GM21723 (cell line): ENCODE data around the gene FGF14.
A peak's percentile ranks its signal among the peaks of the same experiment; 100 is the strongest.

Experiments
- ATAC-seq: cut with Tn5 transposase; IDR thresholded peaks from one replicate; pipeline ENCODE4 v1.9.1; 2021; ENCODE audit warnings: mild to moderate bottlenecking, moderate library complexity; ENCODE audit not compliant: unreplicated experiment

FGF14 gene

GRCh38 chr13:102311901-102312300, 89.9 kb downstream of the FGF14 start:
- peak; percentile 74 for ATAC-seq

- ATAC-seq = no peak
Measured at GRCh38 chr13:102311419-102311796, 90.4 kb downstream of the FGF14 start.

- ATAC-seq = no peak
Measured at GRCh38 chr13:102310691-102311418, 91.0 kb downstream of the FGF14 start.

GRCh38 chr13:102309110-102309509, 92.7 kb downstream of the FGF14 start:
- no peak for ATAC-seq

GRCh38 chr13:102302534-102302933, 99.3 kb downstream of the FGF14 start:
- ATAC-seq = no peak

GRCh38 chr13:102300379-102300778, 101.5 kb downstream of the FGF14 start:
- no peak for ATAC-seq

- ATAC-seq = no peak
Measured at GRCh38 chr13:102299366-102299765, 102.5 kb downstream of the FGF14 start.

GRCh38 chr13:102298051-102298450, 103.8 kb downstream of the FGF14 start:
- no peak for ATAC-seq

- no peak for ATAC-seq
Measured at GRCh38 chr13:102295316-102296048, 106.4 kb downstream of the FGF14 start.

GRCh38 chr13:102294407-102295018, 107.3 kb downstream of the FGF14 start:
- ATAC-seq = no peak

- no peak for ATAC-seq
Measured at GRCh38 chr13:102293723-102294122, 108.1 kb downstream of the FGF14 start.

- ATAC-seq = no peak
Measured at GRCh38 chr13:102291587-102292218, 110.1 kb downstream of the FGF14 start.

GRCh38 chr13:102289606-102290005, 112.2 kb downstream of the FGF14 start:
- ATAC-seq = no peak

GRCh38 chr13:102286326-102286725, 115.5 kb downstream of the FGF14 start:
- no peak for ATAC-seq

- ATAC-seq = no peak
Measured at GRCh38 chr13:102280366-102280765, 121.5 kb downstream of the FGF14 start.

GRCh38 chr13:102277286-102277685, 124.6 kb downstream of the FGF14 start:
- ATAC-seq = no peak

- no peak for ATAC-seq
Measured at GRCh38 chr13:102276404-102276803, 125.4 kb downstream of the FGF14 start.

GRCh38 chr13:102275969-102276368, 125.9 kb downstream of the FGF14 start:
- ATAC-seq = no peak

- ATAC-seq = no peak
Measured at GRCh38 chr13:102273111-102273510, 128.7 kb downstream of the FGF14 start.

- ATAC-seq = no peak
Measured at GRCh38 chr13:102267191-102267590, 134.7 kb downstream of the FGF14 start.

GRCh38 chr13:102261809-102262208, 140.0 kb downstream of the FGF14 start:
- ATAC-seq = no peak

- no peak for ATAC-seq
Measured at GRCh38 chr13:102261316-102261715, 140.5 kb downstream of the FGF14 start.
